Measurements from ENCODE around the gene AKT1S1. TPM values are rescaled to one million over a fixed set of nuclear protein-coding genes. Genes with fewer than 3 reads are reported as not detected.

AKT1S1 gene
- total and polyA plus RNA-seq, 2 donors (not counting 3 experiments of a cell fraction or from before 2014, with no cell fraction given) = 64.2 to 68.3 TPM

DNA sequence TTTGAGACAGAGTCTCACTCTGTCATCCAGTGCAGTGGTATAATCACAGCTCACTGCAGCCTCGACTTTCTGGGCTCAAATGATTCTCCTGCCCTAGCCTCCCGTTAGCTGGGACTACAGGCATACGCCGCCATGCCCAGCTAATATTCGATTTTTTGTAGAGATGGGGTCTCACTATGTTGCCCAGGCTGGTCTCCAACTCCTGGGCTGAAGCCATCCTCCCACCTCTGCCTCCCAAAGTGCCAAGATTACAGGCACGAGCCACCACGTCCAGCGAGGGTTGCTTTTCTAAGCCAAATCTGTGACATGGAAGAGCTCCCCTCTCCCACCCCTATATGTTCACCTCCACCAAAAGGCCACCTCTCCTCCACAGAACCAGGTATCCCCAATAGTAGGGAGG, 40.9 kb upstream of the AKT1S1 start:
- H3K79me2 ChIP-seq (ENCODE audit: control insufficient read depth, insufficient read depth, low read length) = peaks cover 67% of the 10 kb centered on the region
- H3K9me1 ChIP-seq (replicated peaks; ENCODE audit: control insufficient read depth, extremely low read depth, insufficient read depth, low read length) = no peaks in the 10 kb centered on the region
- no peak overlapping the region for H2AFZ ChIP-seq (ENCODE audit: low read depth, low read length)
- H3K9me3 ChIP-seq (replicated peaks; ENCODE audit: control insufficient read depth, insufficient read depth, low read length) = no peaks in the 10 kb centered on the region
- FAIRE-seq (no peak), DNase-seq (ENCODE audit: low read depth, low spot score) (no peak)
- H3K36me3 ChIP-seq (ENCODE audit: control insufficient read depth in 2 of 2, extremely low read depth in 1 of 2, insufficient read depth in 2 of 2, low read length in 2 of 2) = peaks cover 6 to 23% of the 10 kb centered on the region in 2 experiments
- no peak overlapping the region for H3K4me2 ChIP-seq (ENCODE audit: insufficient read depth, low read length)
- H3K9ac ChIP-seq (replicated peaks; ENCODE audit: extremely low read depth, insufficient read depth, low read length) = no peak overlapping the region
- H3K4me1 ChIP-seq (ENCODE audit: control insufficient read depth, extremely low read depth, insufficient read depth, low read length) = no peaks in the 10 kb centered on the region
- intact Hi-C loops (cut with micrococcal nuclease) = no loop called here
- dilution Hi-C loops (cut with MboI; ENCODE audit: extremely low pct_ligation_motif_present, low sequenced_read_pairs) = no loop called here
- TF ChIP-seq JUN (IDR thresholded peaks at IDR 0.05; ENCODE audit: borderline replicate concordance, insufficient read depth, insufficient read length, low read depth) (no peak), GATA2 (IDR thresholded peaks at IDR 0.05; ENCODE audit: insufficient read depth, insufficient read length, low read depth, low read length) (no peak), POLR2AphosphoS5 (IDR thresholded peaks at IDR 0.05; ENCODE audit: insufficient read depth, low read depth, low read length) (no peak), MYC (IDR thresholded peaks at IDR 0.05; ENCODE audit: low read depth, low read length) (no peak), POLR2A (IDR thresholded peaks at IDR 0.05; ENCODE audit: low read depth, low read length) (no peak), EZH2 (IDR thresholded peaks at IDR 0.05; ENCODE audit: borderline replicate concordance, low read depth, low read length, severe bottlenecking) (no peak)
- TF ChIP-seq, protein P1, sequence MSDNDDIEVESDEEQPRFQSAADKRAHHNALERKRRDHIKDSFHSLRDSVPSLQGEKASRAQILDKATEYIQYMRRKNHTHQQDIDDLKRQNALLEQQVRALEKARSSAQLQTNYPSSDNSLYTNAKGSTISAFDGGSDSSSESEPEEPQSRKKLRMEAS (IDR thresholded peaks at IDR 0.05; ENCODE audit: insufficient read depth, insufficient read length) = no peak
- TF ChIP-seq, protein P2, sequence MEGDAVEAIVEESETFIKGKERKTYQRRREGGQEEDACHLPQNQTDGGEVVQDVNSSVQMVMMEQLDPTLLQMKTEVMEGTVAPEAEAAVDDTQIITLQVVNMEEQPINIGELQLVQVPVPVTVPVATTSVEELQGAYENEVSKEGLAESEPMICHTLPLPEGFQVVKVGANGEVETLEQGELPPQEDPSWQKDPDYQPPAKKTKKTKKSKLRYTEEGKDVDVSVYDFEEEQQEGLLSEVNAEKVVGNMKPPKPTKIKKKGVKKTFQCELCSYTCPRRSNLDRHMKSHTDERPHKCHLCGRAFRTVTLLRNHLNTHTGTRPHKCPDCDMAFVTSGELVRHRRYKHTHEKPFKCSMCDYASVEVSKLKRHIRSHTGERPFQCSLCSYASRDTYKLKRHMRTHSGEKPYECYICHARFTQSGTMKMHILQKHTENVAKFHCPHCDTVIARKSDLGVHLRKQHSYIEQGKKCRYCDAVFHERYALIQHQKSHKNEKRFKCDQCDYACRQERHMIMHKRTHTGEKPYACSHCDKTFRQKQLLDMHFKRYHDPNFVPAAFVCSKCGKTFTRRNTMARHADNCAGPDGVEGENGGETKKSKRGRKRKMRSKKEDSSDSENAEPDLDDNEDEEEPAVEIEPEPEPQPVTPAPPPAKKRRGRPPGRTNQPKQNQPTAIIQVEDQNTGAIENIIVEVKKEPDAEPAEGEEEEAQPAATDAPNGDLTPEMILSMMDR (IDR thresholded peaks at IDR 0.05; ENCODE audit: extremely low read depth in 1 of 2, insufficient read depth in 1 of 2, low read depth in 1 of 2, low read length in 2 of 2) = no peak
- H4K20me1 ChIP-seq (replicated peaks; ENCODE audit: control insufficient read depth, extremely low read depth, insufficient read depth, low read length) = no peaks in the 10 kb centered on the region
- H3K27me3 ChIP-seq (ENCODE audit: control insufficient read depth in 2 of 2, insufficient read depth in 2 of 2, low read length in 2 of 2) = no peaks in the 10 kb centered on the region
- H3K4me3 ChIP-seq (replicated peaks in 1 of 3; ENCODE audit: insufficient read depth in 1 of 3, low read depth in 1 of 3, low read length in 3 of 3) = no peak overlapping the region
- POLR2A ChIA-PET = no interaction called here
- BruUV-seq (replicated peaks) = no TSS peak
- no peak overlapping the region for H3K27ac ChIP-seq (ENCODE audit: insufficient read depth, low read depth, low read length)
- CTCF ChIA-PET = interaction anchor here (1.1 kb wide), 1 partner anchor 13 kb away, joined by 3 read pairs; no protein-coding TSS in a partner anchor

Measured in endothelial cell of umbilical vein (primary cell).